ENCODE results near the gene ALDH1B1.

The ALDH1B1 gene

DNA sequence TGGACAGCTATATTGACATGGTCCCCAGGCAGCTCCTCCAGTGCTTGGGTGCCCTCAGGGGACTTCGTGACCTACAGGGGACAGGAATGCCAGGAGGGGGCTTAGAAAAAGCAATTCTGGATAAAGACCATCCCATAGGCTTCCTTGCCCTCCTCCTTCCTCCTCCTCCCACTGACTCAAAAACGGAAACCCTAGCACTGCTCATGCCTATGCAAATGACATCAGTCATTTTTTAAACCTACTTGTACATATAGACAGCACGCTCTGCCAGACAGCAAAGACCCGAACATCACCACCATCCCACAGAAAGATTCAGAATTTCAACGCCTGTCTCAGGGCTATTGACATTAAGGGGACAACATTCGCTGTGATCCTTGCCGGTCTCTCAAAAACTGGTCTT lies 20.8 kb downstream of the ALDH1B1 start:
- DNase-seq (ENCODE audit: low read depth in 2 of 3, low spot score in 2 of 3), result no peak

DNA sequence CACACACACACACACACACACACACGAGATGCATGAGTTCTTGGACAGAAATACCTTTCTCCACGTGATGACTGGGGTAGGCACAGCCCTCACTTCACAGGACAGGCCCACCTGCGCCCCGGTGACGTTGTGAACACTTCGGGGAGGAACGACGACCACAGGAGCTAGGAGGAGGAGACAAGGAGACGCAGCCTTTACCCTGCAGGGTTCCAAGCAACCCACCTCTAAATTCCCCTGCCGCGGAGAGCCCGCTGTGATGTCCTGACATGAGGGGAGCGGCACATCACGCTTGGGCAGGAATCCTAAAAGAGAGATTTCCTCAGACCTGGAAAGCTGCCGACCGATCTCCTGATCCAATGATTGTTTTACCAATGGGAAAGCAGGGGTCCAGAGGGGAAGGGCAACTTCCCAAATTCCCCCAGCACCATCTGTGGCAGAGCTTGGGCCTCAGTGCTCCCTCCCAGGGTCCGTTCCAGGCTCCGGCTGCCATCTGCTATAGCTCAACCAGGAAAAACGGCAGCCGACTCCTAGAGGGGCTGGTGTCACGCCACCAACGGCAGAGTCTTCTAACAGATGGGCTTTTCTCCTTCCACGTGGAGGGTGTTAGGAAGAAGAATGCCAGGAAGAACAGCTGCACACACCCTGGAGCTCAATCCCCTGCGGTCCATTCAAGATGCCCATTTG lies 21.7 kb downstream of the ALDH1B1 start:
- DNase-seq (ENCODE audit: low read depth in 2 of 3, low spot score in 2 of 3), result no peak

DNA sequence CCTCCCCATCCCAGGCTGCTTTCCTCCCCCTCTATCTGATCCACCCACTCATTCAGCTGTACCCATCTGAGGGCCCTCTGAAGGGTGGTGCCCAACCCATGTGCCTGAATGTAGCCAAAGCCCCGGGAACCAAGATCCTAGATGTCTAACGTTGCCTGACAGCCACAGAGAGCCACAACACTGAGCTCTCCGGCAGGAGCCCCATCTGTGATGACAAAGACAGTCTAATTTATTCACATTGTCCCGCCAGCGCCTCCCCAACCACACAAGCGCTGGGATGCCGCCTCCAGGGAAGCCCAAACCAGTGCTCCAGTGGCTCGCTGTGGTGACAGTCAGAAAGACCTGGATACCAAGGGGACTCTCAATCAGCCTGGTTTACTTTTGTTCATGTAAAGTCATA lies 23.4 kb downstream of the ALDH1B1 start:
- DNase-seq (ENCODE audit: low read depth in 2 of 3, low spot score in 2 of 3), result no peak

DNA sequence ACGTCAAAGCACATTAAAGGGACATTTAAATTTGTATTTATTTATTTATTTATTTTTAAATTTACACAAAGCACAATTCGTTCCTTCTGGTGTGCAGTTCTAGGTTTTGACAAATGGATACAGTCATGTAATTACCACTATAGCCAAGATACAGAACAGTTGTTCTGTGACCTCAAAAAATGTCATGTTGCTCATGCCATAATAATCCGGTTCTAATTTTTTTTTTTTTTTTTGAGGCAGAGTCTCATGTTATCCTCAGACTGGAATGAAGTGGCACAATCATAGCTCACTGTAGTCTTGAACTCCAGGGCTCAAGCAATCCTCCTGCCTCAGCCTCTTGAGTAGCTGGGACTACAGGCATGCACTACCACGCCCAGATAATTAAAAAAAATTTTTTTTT lies 24.0 kb downstream of the ALDH1B1 start:
- no peak for DNase-seq (ENCODE audit: low read depth in 2 of 3, low spot score in 2 of 3)

DNA sequence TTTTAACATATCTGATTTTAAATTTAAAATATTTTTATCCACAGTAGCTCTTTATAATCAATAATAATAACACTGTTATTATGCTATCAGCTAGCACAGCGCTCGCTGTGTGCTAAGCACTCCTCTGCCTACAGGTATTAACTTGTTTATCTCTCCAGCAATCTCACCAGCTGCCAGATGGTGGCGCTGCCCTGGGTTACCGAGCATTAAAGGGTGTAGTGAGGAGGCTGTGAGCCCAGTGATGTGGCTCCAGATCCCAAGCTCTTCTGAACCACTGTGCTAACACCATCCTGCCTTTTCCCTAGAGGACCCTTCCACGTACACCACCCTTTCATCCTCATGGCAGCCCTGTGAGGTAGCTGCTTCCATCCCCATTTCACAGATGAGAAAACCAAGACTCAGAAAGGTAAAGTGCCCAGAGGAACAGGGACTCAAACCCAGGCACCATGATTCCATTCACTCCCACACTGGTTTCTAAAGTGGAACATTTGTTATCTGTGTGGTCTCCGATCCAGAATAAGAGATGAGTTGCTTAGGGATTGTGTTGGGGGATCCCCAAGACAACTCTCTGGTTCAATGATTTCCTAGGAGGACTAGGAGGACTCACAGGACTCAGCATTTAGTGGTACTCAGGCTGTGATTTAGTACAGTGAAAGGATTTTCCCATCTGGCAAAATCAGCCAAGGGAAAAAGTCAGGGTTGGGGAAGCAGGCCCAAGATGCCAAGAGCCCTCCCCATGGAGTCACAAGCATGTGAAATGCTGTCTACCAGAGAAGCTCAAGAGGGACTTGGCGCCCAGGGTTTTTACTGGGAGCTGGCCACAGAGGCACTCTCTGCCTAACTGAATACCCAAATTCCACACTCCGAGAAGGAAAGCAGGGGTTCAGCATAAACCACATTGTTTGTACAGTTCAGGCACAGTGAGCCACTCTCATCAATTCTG lies 24.8 kb downstream of the ALDH1B1 start:
- peak in 1 of 3 experiments; percentile 24 for DNase-seq (ENCODE audit: low read depth in 2 of 3, low spot score in 2 of 3)

DNA sequence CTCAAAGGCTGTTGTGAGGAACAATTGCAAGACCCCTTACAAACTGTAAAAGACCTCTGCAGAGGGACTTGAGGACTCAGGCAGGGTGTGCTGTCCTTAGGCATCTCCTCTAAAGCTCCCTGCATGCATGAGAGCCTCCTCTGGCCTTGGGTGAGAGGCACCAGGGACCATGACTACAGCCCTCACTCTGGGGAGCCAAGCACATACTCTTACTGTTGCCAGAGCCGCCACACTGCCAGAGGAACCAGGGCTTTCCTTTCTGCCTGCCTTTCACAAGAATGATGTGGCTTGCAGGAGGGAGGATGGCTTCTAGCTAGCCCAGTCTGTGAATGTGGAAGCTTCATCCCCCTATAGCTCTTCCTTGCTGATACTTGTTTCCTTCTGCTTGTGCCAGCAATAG lies 25.9 kb downstream of the ALDH1B1 start:
- DNase-seq (ENCODE audit: low read depth in 2 of 3, low spot score in 2 of 3), result no peak

DNA sequence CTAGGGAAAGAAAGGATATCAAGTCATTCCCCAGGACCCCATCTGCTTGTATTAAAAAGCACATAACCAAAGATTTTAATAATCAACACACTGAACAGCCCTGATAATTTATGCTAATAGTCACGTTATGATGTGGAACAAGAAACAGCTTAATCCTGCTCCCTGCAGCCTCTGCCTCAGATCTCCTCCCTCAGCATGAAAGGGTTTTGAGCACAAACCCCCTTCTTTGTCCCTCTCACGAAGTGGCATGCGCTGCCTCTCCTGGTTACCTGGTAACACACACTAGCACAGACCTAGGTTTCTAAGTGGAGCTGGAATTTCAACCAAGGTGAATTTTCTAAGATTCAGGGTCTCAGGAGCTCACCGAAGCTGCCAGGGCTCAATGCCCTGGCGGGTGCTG lies 26.7 kb downstream of the ALDH1B1 start:
- DNase-seq (ENCODE audit: low read depth in 2 of 3, low spot score in 2 of 3), result no peak

DNA sequence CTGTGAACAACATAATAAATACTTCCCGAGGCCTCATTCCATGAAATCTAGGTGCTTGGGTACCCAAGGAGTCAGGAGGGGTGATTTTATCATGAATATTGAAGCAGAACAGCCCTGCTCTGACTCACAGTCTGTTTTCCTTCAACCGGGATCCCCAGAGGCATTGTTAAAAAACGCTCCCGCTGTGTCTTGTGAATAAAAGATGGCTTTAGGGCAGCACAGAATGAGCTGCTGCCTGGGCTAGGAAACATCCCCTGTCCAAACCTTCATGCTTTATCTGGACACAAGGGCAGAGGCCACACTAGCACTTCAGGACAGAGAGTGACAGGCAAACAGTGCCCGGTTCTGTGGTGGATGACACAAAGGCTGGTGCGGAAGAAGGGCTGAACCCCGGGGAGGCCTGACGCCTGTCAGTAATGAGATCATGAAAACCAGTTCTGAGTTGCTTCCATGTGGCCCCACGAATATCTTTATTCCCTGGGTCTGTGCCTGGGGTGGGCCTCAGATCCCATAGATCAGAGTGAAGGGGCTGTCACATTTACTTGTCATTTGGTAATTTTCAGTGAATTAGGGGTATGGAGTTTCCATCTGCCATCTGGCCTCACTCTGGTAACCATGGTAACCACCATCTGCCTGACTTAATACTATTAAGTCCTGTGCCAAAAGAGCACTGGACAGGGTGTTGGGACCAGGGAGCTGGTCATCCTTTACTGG lies 29.2 kb downstream of the ALDH1B1 start:
- DNase-seq (ENCODE audit: low read depth in 2 of 3, low spot score in 2 of 3), result no peak

DNA sequence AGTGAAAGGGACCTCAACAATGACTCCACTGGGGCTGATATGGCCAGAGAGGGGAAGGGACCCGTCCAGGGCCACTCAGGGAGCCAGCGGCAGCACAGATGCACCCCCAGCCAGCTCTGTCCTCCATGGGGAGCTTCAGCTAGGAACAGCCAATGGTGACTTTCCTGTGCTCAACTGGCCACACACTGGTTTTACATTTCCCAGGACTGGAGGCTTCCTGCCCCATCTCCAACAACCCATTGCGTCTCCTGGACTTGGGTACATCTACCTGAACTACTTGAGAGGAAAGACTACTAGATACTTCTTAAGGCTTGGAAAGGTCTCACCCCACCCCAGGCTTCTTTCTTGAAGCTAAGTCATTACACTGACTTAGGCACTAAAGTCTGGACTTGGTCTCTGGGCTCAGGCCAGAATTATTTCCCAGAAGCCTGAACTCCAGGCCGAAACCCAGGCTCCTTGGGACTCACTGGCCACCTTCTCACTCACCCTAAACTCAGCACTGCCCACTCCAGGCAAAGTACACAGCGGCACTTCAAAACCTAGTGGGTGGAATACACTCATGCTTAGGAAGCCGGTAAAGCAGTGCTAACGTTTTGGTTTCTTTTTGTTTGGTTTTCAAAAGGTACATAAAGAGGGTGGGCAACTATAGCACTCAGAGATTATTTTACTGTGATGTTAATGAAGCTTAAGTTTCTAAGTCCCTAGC lies 30.2 kb downstream of the ALDH1B1 start:
- no peak for DNase-seq (ENCODE audit: low read depth in 2 of 3, low spot score in 2 of 3)

DNA sequence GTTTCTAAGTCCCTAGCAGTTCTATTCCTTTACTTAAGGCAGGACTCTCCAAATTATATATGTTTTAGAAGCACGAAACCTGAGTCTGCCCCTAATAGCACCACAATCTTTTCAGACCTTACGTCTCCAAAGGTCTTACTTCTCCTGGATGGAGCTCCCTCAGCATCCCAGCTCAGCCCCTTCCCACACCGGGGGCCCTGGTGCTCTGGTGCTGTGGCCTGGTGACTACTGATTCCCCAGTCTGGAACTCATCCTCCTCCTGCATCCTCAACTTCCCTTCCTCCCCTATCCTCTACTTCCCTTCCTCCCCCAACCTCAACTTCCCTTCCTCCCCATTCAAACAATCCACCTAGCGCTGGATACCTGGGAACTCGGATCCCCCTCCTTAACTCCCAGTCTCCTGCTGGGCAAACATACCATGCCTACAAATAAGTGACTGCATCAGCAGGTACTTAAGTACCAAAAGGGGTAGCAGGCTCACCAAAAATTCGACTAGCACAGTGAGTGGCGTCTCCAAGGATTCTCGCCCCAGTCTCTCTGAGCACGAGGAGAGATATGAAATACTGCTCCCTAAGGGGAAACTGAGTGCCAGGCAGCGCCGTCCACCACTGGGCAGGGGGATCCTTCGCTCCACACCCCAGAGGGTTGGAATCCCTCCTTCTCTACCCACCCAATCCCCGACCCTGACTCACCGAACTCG lies 30.9 kb downstream of the ALDH1B1 start:
- no peak for DNase-seq (ENCODE audit: low read depth in 2 of 3, low spot score in 2 of 3)

DNA sequence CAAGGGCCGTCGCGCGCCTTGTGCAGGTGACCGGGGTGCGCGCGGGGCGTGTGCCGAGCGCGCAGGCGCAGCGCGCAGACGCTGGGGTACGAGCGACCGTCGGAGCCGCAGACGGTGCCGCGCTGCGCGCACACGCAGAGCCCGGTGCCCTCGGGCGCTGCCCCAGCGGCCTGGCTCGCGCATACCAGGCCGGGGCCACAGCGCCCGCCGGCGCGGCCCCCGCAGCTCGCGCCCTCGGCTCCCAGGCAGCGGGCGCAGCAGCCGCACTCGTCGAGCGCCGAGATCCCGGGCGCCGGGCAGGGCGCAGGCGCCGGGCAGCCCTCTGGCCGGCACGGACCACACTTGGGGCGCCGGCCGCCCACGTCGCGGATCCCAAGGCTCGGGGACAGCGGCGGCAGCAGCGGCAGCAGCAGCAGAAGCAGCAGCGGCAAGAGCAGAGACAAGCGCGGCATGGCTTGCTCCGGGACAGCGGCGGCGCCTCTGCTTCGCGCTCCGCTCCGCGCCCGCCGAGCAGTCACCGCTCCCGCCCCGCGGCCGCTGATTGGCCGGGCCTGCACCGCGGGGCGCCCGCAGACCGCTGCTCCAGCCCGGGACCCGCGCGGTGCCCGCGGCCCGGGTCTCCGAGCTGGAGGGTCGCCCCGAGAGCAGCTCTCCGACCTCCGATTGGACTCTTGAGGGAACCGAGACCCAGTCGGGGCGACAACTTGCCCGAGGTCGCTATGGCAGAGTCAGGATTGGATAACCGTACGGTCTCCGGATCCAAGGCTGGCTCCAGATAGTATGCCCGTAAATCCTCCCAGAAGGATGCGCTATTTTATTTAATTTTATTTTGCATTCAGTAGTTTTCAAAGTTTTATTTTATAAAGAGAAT lies 31.7 kb downstream of the ALDH1B1 start, which contains the start of gene IGFBPL1:
Gene IGFBPL1 (minus strand): TSS at position 482 of the 871 bp plus-strand sequence. CDS start 30 bp downstream, at position 452.
- no peak for DNase-seq (ENCODE audit: low read depth in 2 of 3, low spot score in 2 of 3)

DNA sequence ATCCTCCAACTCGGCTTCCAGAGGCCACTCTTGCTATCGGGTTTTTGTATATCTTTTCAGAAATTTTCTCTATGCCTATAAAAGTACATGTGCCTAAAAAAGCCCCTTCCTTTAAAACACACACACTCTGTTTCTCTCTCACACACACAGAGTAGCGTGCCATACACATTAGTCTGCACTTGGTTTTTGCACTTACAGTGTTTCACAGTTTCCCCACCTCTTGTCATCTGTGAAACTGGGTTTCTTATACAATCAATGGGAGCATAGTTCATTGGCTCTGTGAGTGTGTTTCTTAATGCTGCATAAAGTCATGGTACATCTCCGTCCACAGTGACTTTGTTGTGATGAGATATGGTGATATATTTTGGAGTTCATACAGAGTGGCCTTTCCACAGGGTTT lies 32.4 kb downstream of the ALDH1B1 start:
- no peak for DNase-seq (ENCODE audit: low read depth in 2 of 3, low spot score in 2 of 3)

DNA sequence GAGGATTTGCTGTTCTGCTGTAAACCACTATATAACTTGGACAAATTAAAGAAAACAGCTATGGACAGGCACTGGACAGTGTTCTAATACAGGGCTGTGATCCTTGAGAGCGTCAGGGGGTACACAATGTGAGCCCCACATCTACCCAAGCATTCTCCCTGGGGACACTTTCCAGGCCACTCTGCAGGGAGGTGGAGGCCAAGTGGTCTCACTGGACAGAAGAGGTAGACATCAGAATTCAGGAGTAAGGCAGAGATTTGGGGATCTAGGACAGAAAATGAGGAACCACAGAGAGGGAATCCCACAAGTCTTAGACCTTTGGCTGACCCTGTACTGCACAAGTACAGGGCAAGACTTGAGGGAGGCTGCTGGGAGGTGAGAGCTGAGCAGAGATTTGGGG lies 35.6 kb downstream of the ALDH1B1 start:
- DNase-seq (ENCODE audit: low read depth in 2 of 3, low spot score in 2 of 3), result no peak

DNA sequence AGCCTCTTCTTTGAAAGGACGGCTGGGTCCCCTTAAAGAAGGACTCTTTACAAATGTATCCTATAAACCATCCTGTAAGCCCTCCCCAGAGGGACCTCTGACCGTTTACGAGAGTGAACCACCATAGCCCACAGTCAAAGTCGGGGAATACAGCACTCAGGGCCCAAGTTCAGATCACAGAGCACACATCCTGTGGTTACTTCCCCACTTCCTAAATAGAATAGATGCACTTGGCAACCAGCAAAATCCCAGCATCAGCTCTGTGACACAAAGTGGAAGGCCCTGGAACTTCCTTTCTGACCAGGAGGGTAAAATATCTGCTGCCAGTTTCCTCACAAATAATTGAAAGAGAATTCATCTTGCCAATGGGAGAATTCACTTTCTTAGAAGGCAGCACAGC lies 38.6 kb downstream of the ALDH1B1 start:
- no peak for DNase-seq (ENCODE audit: low read depth in 2 of 3, low spot score in 2 of 3)

DNA sequence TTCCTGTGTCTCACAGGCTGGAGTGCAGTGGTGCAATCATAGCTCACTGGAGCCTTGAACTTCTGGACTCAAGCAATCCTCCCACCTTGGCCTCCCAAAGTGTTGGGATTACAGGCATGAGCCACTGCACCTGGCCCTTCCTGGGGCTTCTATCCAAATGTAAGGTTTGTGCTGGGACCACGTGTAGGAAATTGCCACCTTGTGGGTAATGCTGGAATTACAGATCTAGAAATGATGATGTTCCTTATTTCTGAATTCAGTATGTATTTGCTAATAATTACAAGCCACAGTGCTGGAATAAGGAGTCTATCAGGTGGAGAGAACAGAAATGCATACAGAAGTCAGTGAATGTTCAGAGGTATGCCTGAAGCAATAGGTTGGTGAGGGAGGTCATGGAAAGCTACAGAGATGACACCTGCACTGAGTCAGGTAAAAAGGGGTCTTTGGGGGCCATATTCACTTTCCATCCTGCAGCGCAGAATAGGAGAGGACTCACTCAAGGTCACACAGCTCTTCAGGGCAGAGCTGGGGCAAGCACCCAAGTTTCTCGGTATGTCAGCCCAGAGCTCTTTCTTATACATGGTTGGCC lies 40.5 kb downstream of the ALDH1B1 start:
- no peak for DNase-seq (ENCODE audit: low read depth in 2 of 3, low spot score in 2 of 3)

DNA sequence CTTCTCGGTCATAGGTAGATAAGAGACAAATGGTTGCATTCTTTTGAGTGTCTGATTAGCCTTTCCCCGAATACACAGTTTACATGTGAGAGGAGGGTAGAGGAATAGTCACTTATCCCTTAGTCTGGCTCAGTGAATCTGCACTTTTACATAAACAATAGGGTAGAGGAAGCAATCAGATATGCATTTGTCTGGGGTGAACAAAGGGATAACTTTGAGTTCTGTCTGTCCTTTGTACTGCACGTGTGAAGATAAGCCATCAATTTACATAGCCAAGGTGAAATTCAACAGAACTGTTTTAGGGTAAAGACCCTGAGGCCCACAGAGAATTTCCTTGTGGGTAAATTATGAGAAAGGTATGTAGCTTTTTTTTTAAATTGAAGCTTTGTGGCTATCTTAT lies 41.9 kb downstream of the ALDH1B1 start:
- DNase-seq (ENCODE audit: low read depth in 2 of 3, low spot score in 2 of 3), result no peak

DNA sequence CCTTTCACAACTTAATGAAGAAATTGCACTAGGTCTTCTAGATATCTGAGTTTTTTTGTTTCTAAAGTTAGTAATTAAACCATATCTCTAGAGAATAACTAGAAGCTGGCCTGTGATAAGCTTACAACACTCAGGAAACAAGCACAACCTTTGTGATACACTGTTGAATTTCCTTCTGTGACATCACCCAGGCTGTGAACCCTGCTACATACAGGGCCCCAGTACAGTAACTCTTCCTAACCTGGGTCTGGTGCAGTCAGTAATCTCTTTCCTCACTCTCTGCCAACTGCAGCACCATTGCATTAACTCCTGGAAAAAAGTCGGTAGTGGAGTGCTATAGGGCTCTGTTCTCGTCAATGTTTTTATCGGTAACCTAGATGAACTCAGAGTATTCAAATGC lies 42.4 kb downstream of the ALDH1B1 start:
- DNase-seq (ENCODE audit: low read depth in 2 of 3, low spot score in 2 of 3), result no peak

DNA sequence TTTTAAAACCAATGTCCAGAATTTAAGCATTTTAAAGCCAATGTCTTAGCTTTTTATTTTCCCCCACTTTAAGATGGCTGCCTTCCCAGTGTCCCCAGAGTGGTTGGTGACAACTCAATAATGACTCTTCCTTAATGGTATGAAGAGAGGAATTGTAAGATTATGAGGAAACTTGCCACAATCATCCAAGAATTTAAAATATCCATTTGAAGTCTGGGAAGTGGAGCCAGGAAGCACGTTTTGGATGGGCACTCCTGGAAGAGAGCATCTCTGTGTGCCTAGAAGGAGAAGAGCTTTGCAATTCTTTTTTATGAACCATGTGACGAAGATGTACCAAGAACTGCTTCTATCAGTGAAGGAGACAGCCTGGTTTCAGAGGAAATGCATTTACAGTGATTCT lies 43.0 kb downstream of the ALDH1B1 start:
- no peak for DNase-seq (ENCODE audit: low read depth in 2 of 3, low spot score in 2 of 3)

DNA sequence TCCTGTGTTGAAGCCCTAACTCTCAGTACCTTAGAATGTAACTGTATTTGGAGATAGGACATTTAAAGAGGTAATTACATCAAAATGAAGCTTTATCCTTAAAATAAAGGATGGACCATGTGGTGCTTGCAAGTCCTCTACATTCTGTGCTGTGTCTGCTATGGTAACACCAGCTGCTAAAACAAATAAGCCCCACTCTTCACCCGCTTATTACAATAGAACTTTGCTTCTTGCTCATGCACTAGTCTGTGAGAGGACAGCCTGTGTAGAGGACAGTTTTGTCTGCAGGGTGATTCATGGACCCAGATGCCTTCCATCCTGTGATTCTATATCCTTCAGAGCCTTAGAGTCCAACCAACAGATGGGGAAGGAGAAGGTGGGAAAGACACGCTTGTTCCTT lies 44.2 kb downstream of the ALDH1B1 start:
- DNase-seq (ENCODE audit: low read depth in 2 of 3, low spot score in 2 of 3), result no peak

All from activated CD8-positive, alpha-beta memory T cell treated with anti-CD3 and anti-CD28 coated beads for 48 hours (primary cell).